PC-3 (cell line): ENCODE measurements around the gene DLG2. TPM values are rescaled to one million over a fixed set of nuclear protein-coding genes. Genes with fewer than 3 reads are reported as not detected.

ENCODE experiments used
- ATAC-seq: fragments of 200-7000 bp; cut with Tn5 transposase; 2 replicates; pipeline ENCODE4 v1.9.1; 2020; ENCODE audit warnings: mild to moderate bottlenecking, moderate library complexity
- BruUV-seq: library from RNA; stranded (reverse); fragments of 400-500 nt; replicated peaks from 2 replicates; lab custom pipeline; 2021; lab: Mats Ljungman, UMichigan
- CTCF ChIA-PET: fragments of 300-600 bp; sonication (Branson Sonifier 250); formaldehyde crosslinking; loops from one replicate; lab custom pipeline; 2022; ENCODE audit warnings: antibody characterized with exemption; lab: Charles Lee
- POLR2A ChIA-PET: fragments of 300-600 bp; sonication (Branson Sonifier 250); formaldehyde crosslinking; loops from one replicate; lab custom pipeline; 2022; ENCODE audit warnings: antibody characterized with exemption; ENCODE audit not compliant: unreplicated experiment; lab: Charles Lee
- DNase-seq: peaks from one replicate; pipeline ENCODE4 v3.0.0-alpha.2; 2015
- H2AFZ ChIP-seq: fragments of 300-600 bp; sonication (generic); 2 replicates; pipeline ENCODE4 v1.6.0; 2016; ENCODE audit warnings: antibody characterized with exemption, low read length
- H3F3A ChIP-seq: fragments of 300-600 bp; sonication (generic); one replicate; pipeline ENCODE4 v1.6.0; 2017; ENCODE audit warnings: antibody characterized with exemption, low read length, control low read depth, mild to moderate bottlenecking; ENCODE audit not compliant: unreplicated experiment
- H3K27ac ChIP-seq: fragments of 300-600 bp; sonication (generic); 2 replicates; pipeline ENCODE4 v1.5.1; 2016; ENCODE audit warnings: mild to moderate bottlenecking, low read length
- H3K27me3 ChIP-seq: fragments of 300-600 bp; sonication (generic); 2 replicates; pipeline ENCODE4 v1.6.1; 2016; ENCODE audit warnings: low read length, mixed read lengths
- H3K36me3 ChIP-seq: fragments of 300-600 bp; sonication (generic); 2 replicates; pipeline ENCODE4 v1.6.1; 2016; ENCODE audit warnings: low read depth, mixed run types, low read length, mixed read lengths
- H3K4me1 ChIP-seq: fragments of 300-600 bp; sonication (generic); 2 replicates; pipeline ENCODE4 v1.5.1; 2016; ENCODE audit warnings: low read length; ENCODE audit not compliant: insufficient read depth
- H3K4me2 ChIP-seq: fragments of 300-600 bp; sonication (generic); 2 replicates; pipeline ENCODE4 v1.6.0; 2016; ENCODE audit warnings: low read length
- H3K4me3 ChIP-seq: fragments of 300-600 bp; sonication (generic); 2 replicates; pipeline ENCODE4 v1.5.1; 2016; ENCODE audit warnings: mild to moderate bottlenecking, low read length, mixed read lengths
- H3K79me2 ChIP-seq: fragments of 300-600 bp; sonication (generic); 2 replicates; pipeline ENCODE4 v1.6.1; 2017; ENCODE audit warnings: low read length, mixed read lengths
- H3K9ac ChIP-seq: fragments of 300-600 bp; sonication (generic); 2 replicates; pipeline ENCODE4 v1.6.0; 2016; ENCODE audit warnings: mild to moderate bottlenecking, low read length
- H3K9me2 ChIP-seq: fragments of 300-600 bp; sonication (generic); replicated peaks from 2 replicates; pipeline ENCODE4 v1.6.1; 2016; ENCODE audit warnings: mixed run types, low read length, mixed read lengths
- H3K9me3 ChIP-seq: fragments of 300-600 bp; sonication (generic); 2 replicates; pipeline ENCODE4 v1.6.1; 2016; ENCODE audit warnings: low read length, mixed read lengths
- H4K20me1 ChIP-seq: fragments of 300-600 bp; sonication (generic); 2 replicates; pipeline ENCODE4 v1.6.1; 2016; ENCODE audit warnings: low read length, mixed read lengths
- CTCF ChIP-seq: fragments of 300-600 bp; sonication (generic); conservative IDR thresholded peaks from 2 replicates; pipeline ENCODE4 v1.5.1; 2017; ENCODE audit warnings: antibody characterized with exemption, low read depth, mild to moderate bottlenecking, low read length
- EZH2 ChIP-seq: fragments of 300-600 bp; sonication (generic); IDR thresholded peaks from one replicate; pipeline ENCODE4 v1.6.1; 2017; ENCODE audit warnings: antibody characterized with exemption, mild to moderate bottlenecking, low read length; ENCODE audit not compliant: unreplicated experiment
- EZH2phosphoT487 ChIP-seq: fragments of 300-600 bp; sonication (generic); IDR thresholded peaks from 2 replicates; pipeline ENCODE4 v1.6.1; 2018; ENCODE audit warnings: mild to moderate bottlenecking, antibody characterized with exemption, low read length, borderline replicate concordance
- intact Hi-C: fragments of 100-400 bp; cut with micrococcal nuclease; formaldehyde crosslinking; loops from 2 replicates; pipeline ENCODE4 v1.9.0; 2023
- total RNA-seq: library from RNA; depleted of rRNA; stranded (reverse); fragments of >200 nt; gene quantifications from 2 replicates; pipeline ENCODE4 v1.2.3, GENCODE V29; 2014

Gene DLG2
- total RNA-seq, 1 experiment from 2014 or later, result 0.58 TPM

- POLR2A ChIA-PET, result no interaction called here
- Histone ChIP-seq H3K79me2 (no peaks in the 10 kb centered on the region), H3K27ac (no peak overlapping the region), H3F3A (no peaks in the 10 kb centered on the region), H3K4me3 (no peak overlapping the region), H3K36me3 (no peaks in the 10 kb centered on the region), H2AFZ (no peak overlapping the region), H3K9me3 (no peaks in the 10 kb centered on the region), H3K4me2 (no peak overlapping the region), H3K9ac (no peak overlapping the region), H3K9me2 (no peaks in the 10 kb centered on the region), H4K20me1 (no peaks in the 10 kb centered on the region), H3K4me1 (no peaks in the 10 kb centered on the region), H3K27me3 (peaks cover 15% of the 10 kb centered on the region; the same call in 1 of the 2 replicates)
- ATAC-seq (no peak), DNase-seq (no peak)
- BruUV-seq, result no TSS peak
- intact Hi-C loops, result no loop called here
- CTCF ChIA-PET, result no interaction called here
- no peak for TF ChIP-seq CTCF
- TF ChIP-seq EZH2, result no peak
- no peak for TF ChIP-seq EZH2phosphoT487
Observed at GRCh38 chr11:83554876-83555275, 2072.3 kb downstream of the DLG2 start.

GRCh38 chr11:83549984-83550667, 2077.0 kb downstream of the DLG2 start:
- DNase-seq, result no peak
- Histone ChIP-seq H2AFZ (no peak overlapping the region), H3K4me1 (no peaks in the 10 kb centered on the region), H3K79me2 (no peaks in the 10 kb centered on the region), H3K4me3 (no peak overlapping the region), H3K9me2 (no peaks in the 10 kb centered on the region), H3K36me3 (no peaks in the 10 kb centered on the region), H4K20me1 (no peaks in the 10 kb centered on the region), H3K9ac (no peak overlapping the region), H3K9me3 (no peaks in the 10 kb centered on the region), H3F3A (no peaks in the 10 kb centered on the region), H3K27ac (no peak overlapping the region), H3K4me2 (no peak overlapping the region), H3K27me3 (peaks cover 9% of the 10 kb centered on the region; the same call in 1 of the 2 replicates)
- intact Hi-C loops, result no loop called here
- CTCF ChIA-PET, result no interaction called here
- TF ChIP-seq EZH2 (no peak), CTCF (no peak), EZH2phosphoT487 (no peak)
- no peak for ATAC-seq
- POLR2A ChIA-PET, result no interaction called here
- BruUV-seq, result no TSS peak

- no TSS peak for BruUV-seq
Observed at GRCh38 chr11:83546368-83546767, 2080.8 kb downstream of the DLG2 start.

More at GRCh38 chr11:83546368-83546767, 2080.8 kb downstream of the DLG2 start:
- ATAC-seq (no peak), DNase-seq (no peak)
- Histone ChIP-seq H3K9me2 (no peaks in the 10 kb centered on the region), H3F3A (no peaks in the 10 kb centered on the region), H3K9ac (no peak overlapping the region), H3K4me1 (no peaks in the 10 kb centered on the region), H4K20me1 (no peaks in the 10 kb centered on the region), H3K9me3 (no peaks in the 10 kb centered on the region), H2AFZ (no peak overlapping the region), H3K4me3 (no peak overlapping the region), H3K36me3 (no peaks in the 10 kb centered on the region), H3K27me3 (peaks cover 6% of the 10 kb centered on the region), H3K27ac (no peak overlapping the region), H3K4me2 (no peak overlapping the region), H3K79me2 (no peaks in the 10 kb centered on the region)
- intact Hi-C loops, result no loop called here
- CTCF ChIA-PET, result no interaction called here
- POLR2A ChIA-PET, result no interaction called here
- TF ChIP-seq CTCF, result no peak
- no peak for TF ChIP-seq EZH2phosphoT487
- TF ChIP-seq EZH2, result no peak
